ENCODE results near the gene THAP6. TPM values are rescaled to one million over a fixed set of nuclear protein-coding genes. Genes with fewer than 3 reads are reported as not detected.

Gene THAP6
- total RNA-seq, 1 experiment from 2014 or later: 25.5 TPM

DNA sequence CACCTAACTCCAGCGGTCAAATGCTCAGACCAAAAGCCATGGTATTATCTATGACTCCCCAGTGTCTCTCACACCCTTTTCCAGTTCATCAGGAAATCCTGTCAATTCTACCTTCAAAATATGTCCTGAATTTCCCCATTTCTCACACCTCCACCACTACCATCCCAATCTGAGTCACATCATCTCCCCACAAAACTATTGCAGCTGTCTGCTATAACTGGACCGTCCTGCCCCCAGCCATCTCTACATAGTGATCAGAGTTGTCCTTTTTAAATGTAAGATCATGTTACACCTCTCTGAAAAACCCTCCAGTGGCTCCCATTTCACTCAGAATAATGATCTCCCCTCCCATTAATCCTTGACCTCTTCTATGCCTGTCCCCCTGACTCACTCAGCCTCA lies 34.7 kb downstream of the THAP6 start:
- ChIA-PET CTCF (no interaction called here), POLR2A (no interaction called here), RAD21 (ENCODE audit: low non-redundant PET in 1 of 2, low total read pairs in 2 of 2, uncharacterized antibody in 2 of 2, unreplicated experiment in 2 of 2) (no interaction called here)
- Histone ChIP-seq H4K20me1 (ENCODE audit: insufficient read depth) (no peaks in the 10 kb centered on the region), H3K4me2 (ENCODE audit: low read length) (no peak overlapping the region), H3K9me2 (ENCODE audit: insufficient read depth) (no peaks in the 10 kb centered on the region), H3K27me3 (ENCODE audit: insufficient read depth, low read length) (no peaks in the 10 kb centered on the region), H3K4me3 (replicated peaks in 1 of 2; ENCODE audit: low read depth in 1 of 2, low read length in 2 of 2) (no peak overlapping the region), H3K9ac (ENCODE audit: low read length) (no peak overlapping the region), H3K36me3 (ENCODE audit: control insufficient read depth in 1 of 2, insufficient read depth in 2 of 2, low read length in 2 of 2) (no peaks in the 10 kb centered on the region), H3K4me1 (ENCODE audit: control insufficient read depth in 1 of 2, insufficient read depth in 2 of 2, low read length in 2 of 2) (no peaks in the 10 kb centered on the region), H2AFZ (ENCODE audit: low read depth, low read length, poor library complexity, severe bottlenecking) (no peak overlapping the region), H3K27ac (ENCODE audit: low read depth, low read length) (no peak overlapping the region), H3K79me2 (ENCODE audit: insufficient read depth, low read length) (no peaks in the 10 kb centered on the region), H3K9me3 (ENCODE audit: control insufficient read depth in 1 of 2, insufficient read depth in 1 of 2, low read depth in 1 of 2, low read length in 2 of 2) (no peaks in the 10 kb centered on the region)
- intact Hi-C loops (cut with micrococcal nuclease): no loop called here
- DNase-seq (ENCODE audit: low read depth, low spot score) (no peak), ATAC-seq (no peak)
- no TSS peak for BruUV-seq (replicated peaks)
- TF ChIP-seq JUND (IDR thresholded peaks at IDR 0.05): no peak
- no peak for TF ChIP-seq YY1 (IDR thresholded peaks at IDR 0.05; ENCODE audit: extremely low read depth, insufficient replicate concordance, low read depth, low read length)
- no peak for TF ChIP-seq EZH2 (IDR thresholded peaks at IDR 0.05)
- no peak for TF ChIP-seq TCF7L2 (IDR thresholded peaks at IDR 0.05; ENCODE audit: borderline replicate concordance, extremely low read depth, insufficient read depth, insufficient read length)
- no peak for TF ChIP-seq RAD21 (IDR thresholded peaks at IDR 0.05; ENCODE audit: low read depth)
- no peak for TF ChIP-seq ZNF274 (IDR thresholded peaks at IDR 0.05; ENCODE audit: low read depth, low read length)
- no peak for TF ChIP-seq FOSL1 (IDR thresholded peaks at IDR 0.05; ENCODE audit: low read depth)
- TF ChIP-seq, protein P1, sequence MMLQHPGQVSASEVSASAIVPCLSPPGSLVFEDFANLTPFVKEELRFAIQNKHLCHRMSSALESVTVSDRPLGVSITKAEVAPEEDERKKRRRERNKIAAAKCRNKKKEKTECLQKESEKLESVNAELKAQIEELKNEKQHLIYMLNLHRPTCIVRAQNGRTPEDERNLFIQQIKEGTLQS (IDR thresholded peaks at IDR 0.05): no peak
- TF ChIP-seq, protein P2, sequence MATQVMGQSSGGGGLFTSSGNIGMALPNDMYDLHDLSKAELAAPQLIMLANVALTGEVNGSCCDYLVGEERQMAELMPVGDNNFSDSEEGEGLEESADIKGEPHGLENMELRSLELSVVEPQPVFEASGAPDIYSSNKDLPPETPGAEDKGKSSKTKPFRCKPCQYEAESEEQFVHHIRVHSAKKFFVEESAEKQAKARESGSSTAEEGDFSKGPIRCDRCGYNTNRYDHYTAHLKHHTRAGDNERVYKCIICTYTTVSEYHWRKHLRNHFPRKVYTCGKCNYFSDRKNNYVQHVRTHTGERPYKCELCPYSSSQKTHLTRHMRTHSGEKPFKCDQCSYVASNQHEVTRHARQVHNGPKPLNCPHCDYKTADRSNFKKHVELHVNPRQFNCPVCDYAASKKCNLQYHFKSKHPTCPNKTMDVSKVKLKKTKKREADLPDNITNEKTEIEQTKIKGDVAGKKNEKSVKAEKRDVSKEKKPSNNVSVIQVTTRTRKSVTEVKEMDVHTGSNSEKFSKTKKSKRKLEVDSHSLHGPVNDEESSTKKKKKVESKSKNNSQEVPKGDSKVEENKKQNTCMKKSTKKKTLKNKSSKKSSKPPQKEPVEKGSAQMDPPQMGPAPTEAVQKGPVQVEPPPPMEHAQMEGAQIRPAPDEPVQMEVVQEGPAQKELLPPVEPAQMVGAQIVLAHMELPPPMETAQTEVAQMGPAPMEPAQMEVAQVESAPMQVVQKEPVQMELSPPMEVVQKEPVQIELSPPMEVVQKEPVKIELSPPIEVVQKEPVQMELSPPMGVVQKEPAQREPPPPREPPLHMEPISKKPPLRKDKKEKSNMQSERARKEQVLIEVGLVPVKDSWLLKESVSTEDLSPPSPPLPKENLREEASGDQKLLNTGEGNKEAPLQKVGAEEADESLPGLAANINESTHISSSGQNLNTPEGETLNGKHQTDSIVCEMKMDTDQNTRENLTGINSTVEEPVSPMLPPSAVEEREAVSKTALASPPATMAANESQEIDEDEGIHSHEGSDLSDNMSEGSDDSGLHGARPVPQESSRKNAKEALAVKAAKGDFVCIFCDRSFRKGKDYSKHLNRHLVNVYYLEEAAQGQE (IDR thresholded peaks at IDR 0.05; ENCODE audit: low read depth): no peak
- TF ChIP-seq, protein P3, sequence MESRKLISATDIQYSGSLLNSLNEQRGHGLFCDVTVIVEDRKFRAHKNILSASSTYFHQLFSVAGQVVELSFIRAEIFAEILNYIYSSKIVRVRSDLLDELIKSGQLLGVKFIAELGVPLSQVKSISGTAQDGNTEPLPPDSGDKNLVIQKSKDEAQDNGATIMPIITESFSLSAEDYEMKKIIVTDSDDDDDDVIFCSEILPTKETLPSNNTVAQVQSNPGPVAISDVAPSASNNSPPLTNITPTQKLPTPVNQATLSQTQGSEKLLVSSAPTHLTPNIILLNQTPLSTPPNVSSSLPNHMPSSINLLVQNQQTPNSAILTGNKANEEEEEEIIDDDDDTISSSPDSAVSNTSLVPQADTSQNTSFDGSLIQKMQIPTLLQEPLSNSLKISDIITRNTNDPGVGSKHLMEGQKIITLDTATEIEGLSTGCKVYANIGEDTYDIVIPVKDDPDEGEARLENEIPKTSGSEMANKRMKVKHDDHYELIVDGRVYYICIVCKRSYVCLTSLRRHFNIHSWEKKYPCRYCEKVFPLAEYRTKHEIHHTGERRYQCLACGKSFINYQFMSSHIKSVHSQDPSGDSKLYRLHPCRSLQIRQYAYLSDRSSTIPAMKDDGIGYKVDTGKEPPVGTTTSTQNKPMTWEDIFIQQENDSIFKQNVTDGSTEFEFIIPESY (IDR thresholded peaks at IDR 0.05; ENCODE audit: extremely low read depth, insufficient replicate concordance, low read length): no peak
- TF ChIP-seq EGR1 (IDR thresholded peaks at IDR 0.05; ENCODE audit: low read depth): no peak
- TF ChIP-seq CBX3 (IDR thresholded peaks at IDR 0.05; ENCODE audit: low read depth): no peak

Data from HCT116 (cell line).